ENCODE data around the gene ADAM8.
"Not testable (repeated sequence)": the region's sequence is repeated elsewhere in the genome, so short reads cannot be mapped to it uniquely, and the experiment has no call there.

ADAM8 gene

DNA sequence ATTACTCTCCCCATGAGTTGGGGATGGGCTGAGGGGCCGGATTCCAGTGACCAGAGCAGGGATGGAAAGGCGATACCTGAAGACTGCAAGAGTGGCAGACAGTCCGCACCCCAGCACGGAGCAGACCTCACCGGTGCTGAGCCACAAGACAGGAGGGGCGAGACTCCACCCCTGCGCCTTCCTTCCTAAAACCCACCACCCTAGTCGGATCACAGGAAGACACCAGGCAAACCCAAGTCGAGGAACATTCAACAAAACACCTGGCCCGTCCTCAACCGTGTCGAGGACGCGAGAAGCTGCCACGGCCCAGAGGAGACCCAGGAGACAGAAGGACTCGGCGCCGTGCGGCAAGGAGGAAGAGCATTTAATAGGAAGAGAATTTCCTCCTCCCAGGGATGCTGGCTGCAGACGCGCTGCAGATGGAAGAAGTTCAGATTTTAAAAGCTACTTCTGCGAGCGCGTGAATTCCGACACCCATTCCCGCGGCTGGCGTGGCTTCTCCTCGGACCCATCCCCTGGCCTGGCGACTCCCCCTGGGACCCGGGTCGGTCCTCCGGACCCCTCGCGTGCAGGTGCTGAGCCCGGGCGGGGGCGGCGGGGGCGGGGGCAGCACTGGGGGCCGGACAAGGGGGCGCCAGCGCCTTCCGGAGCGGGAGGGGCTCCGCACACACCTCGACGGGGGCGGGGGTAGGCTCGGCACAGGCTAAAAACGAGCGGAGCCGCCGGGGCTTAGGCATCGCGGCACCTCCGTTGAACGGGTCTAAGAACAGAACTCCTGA, 47.2 kb downstream of the ADAM8 start:
- DNase-seq = no peak

DNA sequence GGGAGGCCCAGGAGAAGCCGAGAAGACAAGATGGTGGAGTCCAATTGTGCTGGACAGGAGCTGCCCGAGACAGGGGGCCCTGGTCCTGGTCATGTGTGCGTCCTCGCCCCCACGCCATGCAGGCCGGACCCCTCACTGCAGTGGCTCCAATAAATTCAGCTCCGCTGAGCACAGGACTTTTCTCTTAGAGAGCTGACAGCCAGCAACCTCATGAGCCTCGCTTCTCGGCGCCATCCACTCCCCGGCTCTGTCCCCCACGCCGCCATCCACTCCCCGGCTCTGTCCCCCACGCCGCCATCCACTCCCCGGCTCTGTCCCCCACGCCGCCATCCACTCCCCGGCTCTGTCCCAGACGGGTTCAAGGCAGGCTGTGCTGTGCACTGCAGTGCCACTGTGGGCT, 49.4 kb downstream of the ADAM8 start:
- no peak for DNase-seq

DNA sequence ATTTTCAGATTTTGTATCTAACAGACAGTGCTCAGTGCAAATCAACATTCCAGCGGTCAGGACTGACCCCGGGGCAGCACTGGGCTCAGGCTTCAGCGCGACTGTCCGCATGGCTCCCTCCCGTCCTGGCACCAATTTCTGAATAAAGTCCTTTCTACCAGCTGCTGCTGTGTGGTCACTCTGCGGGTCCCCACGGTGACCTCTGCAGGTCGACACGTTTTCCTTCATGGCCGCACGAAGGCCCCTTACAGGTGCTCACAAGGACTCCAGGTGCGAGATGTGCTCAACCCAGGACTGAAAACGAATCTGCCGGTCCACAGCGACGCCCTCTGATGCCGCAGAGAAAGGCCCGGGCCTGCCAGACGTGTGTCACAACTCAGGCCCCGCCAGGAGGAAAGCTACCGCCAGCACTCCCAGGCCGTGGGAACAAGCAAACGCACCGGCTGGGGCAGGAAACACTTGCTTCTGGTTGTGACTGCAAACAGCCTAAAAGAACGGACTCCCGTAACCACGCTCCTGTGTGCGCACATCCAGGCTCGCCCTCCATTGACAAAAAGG, 50.3 kb downstream of the ADAM8 start:
- DNase-seq = no peak

- DNase-seq = no peak
Observed at GRCh38 chr10:133225707-133226191, 50.9 kb downstream of the ADAM8 start.

GRCh38 chr10:133224756-133225372, 51.8 kb downstream of the ADAM8 start:
- DNase-seq = no peak

DNA sequence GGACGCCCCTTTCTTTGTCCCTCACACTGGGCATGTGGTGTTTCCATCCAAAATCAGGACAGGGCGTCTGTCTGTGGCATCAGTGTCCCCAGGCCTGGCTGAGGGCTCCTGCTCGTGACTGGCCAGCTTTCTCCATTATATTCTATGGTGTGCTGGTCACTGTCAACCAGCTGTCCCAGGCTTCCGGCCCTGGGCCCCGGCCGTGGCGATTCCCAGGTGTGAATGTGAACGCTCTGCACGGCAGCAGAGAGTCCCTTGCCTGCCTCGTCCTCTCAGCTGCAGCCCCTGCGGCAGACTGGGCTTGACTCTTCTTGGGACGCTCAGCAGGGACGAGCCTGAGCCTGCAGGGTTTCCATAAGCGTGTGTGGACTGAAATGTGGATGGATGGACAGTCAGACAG, 52.6 kb downstream of the ADAM8 start:
- no peak for DNase-seq

DNA sequence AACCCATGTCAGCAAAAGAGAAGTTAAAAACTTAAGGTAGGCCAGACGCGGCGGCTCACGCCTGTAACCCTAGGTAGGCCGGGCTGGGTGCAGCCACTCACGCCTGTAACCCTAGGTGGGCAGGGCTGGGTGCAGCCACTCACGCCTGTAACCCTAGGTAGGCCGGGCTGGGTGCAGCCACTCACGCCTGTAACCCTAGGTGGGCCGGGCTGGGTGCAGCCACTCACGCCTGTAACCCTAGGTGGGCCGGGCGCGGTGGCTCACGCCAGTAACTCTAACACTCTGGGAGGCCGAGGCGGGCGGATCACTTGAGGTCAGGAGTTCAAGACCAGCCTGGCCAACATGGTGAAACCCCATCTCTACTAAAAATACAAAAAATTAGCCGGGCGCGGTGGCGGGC, 54.9 kb downstream of the ADAM8 start:
- not testable (repeated sequence) for DNase-seq

DNA sequence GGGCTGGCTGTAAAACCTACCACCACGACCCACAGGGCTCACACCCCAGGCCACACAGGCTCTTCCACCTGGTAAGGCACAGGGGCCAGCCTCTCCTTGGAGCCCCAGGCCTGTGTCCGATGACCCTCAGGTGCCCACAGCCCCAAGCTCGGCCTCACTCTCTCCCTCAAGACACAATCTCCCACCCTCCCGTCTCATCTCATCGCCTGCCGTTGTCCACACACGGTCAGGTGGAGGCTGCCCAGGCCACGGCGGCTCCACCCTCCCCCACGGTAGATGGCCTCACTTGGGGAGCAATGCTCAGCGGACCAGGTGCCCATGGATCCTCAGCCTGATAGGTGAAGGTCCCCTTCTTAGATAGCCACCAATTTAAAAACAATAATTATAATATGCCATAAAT, 55.3 kb downstream of the ADAM8 start:
- DNase-seq = no peak

DNA sequence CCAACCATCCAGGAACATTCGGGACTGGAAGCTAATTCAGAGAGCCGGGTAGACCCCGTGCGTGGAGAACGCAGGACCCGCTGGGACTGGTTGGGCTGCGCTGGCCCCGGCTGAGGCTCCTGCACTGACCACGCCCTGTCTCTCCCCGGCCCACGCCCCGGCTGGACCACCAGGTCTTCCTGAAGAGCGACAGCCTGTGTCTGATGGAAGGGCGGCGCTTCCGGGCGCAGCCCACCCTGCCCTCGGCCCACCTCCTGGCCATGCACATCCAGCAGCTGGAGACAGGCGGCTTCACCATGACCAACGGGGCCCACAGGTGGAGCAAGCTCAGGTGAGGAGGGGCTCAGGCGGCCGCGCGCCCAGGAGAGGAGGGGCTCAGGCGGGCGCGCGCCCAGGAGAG, 56.9 kb downstream of the ADAM8 start:
- no peak for DNase-seq

GRCh38 chr10:133218891-133219290, 57.8 kb downstream of the ADAM8 start:
- DNase-seq = no peak

DNA sequence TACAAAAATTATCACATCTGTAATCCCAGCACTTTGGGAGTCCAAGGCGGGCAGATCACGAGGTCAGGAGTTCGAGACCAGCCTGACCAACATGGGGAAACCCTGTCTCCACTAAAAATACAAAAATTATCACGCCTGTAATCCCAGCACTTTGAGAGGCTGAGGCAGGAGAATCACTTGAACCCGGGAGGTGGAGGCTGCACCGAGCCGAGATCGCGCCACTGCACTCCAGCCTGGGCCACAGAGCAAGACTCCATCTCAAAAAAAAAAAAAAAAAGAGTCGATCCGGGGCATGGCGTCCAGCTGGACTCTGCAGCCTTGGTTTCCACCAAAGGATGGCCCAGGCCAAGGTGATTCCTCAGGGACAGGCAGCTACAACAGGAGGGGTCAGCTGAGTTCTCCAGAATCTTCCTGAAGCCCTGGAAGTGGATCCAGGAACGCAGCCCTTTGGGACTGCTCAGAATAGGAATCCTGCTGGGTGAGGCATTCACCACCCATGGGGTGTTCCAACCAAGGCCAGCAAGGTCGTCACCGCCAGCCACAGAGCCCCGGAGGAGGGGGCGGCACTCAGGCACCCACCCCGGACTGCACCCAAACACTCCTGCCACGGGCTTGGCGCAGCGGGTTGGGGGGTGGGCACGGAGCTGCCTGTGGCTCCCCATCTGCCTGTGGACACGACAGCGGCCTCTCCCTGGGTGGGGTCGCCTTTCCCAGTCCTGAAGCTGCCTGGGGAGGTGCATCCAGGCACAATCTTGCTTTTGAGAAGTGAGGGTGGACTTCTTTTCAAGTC, 58.7 kb downstream of the ADAM8 start:
- no peak for DNase-seq

- no peak for DNase-seq
Observed at GRCh38 chr10:133216776-133217175, 59.9 kb downstream of the ADAM8 start.

DNA sequence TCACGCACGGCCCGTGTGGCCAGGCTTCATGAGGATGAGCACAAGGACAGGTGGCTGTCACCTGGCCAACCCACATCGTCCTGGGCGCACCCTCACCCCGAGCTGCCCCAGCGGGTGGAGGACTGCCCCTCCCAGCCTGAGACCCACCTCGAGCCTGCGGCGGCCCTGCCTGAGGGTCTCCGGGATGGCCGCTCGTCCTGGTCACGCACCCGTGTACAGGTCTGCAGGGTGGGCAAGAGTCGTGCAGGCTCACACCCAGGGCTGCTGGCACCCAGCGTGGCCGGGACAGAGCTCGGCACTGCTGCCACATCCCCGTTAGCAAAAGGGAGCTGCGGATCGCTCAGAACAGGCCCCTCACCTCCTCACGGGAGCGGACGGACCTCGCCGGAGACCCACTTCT, 61.1 kb downstream of the ADAM8 start:
- no peak for DNase-seq

DNA sequence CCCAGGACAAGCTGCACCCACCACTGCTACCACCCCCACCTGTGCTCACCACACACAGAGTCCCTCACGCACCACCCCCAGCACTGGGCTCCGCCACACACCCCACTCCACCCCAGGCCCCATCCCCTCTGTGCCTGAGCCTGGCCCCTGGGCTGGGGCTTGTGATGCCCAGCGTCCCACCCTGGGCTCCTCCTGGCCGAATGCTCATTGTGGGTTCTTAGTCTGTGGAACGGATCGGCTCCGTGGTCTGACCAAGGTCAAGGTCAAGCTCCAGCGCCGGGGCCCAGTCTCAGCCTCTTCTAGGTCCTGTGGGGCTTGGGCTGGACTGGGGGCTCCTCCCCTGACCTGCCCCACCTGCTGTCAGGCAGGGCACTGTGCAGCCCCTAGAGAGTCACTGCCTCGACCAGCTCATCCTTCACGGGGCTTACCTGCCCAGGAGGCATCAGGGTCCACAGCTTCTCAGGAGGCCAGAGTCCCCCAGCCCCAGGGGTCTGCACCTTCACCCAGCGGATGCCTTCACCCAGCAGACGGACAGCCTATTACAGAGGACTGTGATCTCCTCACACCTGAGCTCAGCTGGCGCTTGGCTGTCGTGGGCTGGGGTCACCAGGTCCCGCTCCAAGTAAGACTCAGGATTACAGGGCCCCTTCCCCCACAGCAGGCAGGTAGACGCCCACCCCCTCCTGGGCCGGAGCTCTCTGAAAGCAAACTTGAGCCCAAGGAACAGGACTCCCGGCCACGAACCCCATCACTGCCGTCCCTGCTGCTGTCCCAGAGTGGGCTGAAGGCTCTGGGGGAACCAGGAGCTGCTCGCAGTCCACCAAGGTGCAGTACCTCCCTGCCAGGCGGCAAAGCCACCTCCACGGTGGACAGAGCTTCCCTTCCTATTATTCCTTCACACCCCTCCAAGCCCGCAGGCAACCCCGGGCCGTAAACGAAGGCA, 61.9 kb downstream of the ADAM8 start:
- no peak for DNase-seq

DNA sequence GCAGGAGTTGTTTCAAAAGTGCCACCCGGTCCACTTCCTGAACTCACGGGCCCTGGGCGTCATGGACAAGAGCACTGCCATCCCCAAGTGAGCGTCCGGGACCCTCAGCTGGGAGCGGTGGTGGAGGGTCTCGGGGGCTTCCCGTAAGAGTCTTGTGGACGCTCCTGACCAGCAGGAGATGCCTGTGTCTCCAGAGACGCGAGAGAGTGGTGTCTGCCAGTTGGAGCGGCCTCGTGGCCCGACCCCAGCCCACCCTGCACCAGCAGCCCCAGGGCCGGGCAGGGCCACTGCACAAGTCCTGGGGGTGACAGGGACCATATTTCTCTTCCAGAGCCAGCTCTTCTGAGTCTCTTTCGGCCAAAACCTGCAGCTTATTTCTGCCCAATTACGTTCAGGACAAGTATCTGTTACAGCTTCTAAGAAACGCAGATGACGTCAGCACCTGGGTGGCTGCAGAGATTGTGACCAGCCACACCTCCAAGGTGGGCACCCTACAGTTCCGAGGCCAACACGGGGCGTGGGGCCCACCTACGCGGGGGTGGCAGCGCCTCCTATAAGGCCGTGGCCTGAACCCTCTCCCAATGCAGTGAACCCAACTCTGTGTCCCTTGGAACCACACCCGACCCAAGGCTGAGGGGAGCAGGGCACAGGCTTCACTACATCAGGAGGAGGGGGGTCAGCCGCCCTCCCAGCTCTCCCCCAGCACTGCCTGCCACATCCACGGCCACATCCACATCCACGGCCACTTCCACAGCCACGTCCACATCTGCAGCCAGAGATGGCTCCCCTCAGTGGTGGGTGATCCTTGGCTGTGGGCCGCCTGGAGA, 62.8 kb downstream of the ADAM8 start:
- no peak for DNase-seq

DNA sequence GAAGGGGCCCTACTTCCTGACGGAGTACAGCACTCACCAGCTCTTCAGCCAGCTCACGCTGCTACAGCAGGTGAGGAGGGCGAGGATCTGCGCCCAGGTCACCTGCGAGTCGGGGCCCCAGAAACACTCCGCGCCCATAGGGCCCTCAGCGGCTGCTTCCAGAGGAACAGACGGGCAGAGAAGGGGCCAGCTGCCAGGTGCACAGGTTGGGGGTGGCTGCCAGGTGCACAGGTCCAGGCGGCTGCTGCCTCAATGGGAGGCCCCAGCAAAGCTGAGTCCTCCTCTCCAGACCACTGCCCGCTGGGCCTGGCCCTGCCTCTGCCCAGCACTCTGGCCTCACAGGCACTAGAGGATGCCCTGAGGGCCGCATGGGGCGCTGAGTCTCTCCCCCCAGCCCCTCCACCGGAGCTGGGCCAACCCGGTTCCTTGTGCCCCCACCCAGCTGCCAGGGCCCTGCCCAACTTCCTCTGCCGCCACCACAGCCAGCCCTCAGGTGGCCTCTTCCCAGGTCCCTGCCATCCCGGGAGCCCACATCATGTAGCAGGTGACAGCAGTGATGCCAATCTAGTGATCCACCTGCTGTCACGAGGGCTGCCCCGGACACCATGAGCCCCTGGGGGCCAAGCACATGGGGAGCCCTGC, 63.7 kb downstream of the ADAM8 start:
- no peak for DNase-seq

All from CD4-positive, alpha-beta T cell treated with Interleukin-17A for 1 hour (primary cell).